ENCODE data around the gene PPRC1.

Gene PPRC1

DNA sequence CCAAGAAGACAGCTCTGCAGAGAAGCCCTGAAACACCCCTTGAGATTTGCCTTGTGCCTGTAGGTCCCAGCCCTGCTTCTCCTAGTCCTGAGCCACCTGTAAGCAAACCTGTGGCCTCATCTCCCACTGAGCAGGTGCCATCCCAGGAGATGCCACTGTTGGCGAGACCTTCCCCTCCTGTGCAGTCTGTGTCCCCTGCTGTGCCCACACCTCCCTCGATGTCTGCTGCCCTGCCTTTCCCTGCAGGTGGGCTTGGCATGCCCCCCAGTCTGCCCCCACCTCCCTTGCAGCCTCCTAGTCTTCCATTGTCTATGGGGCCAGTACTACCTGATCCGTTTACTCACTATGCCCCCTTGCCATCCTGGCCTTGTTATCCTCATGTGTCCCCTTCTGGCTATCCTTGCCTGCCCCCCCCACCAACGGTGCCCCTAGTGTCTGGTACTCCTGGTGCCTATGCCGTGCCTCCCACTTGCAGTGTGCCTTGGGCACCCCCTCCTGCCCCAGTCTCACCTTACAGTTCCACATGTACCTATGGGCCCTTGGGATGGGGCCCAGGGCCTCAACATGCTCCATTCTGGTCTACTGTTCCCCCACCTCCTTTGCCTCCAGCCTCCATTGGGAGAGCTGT is 8.2 kb downstream of the PPRC1 start:
- Histone ChIP-seq H2AFZ (ENCODE audit: low read length) (no peak overlapping the region), H3K4me1 (ENCODE audit: low read length) (no peaks in the 10 kb centered on the region), H3K9me3 (replicated peaks; ENCODE audit: insufficient read depth, low read length) (no peaks in the 10 kb centered on the region), H3K9ac (ENCODE audit: low read length) (no peak overlapping the region), H3K27me3 (replicated peaks; ENCODE audit: insufficient read depth, low read length) (no peaks in the 10 kb centered on the region), H3F3A (ENCODE audit: insufficient read depth, low read length) (0 out of 2 replicates have a peak, but pooled peaks cover under 1% of the 10 kb centered on the region), H3K36me3 (replicated peaks; ENCODE audit: insufficient read depth, low read length) (peaks cover 35% of the 10 kb centered on the region), H3K27ac (ENCODE audit: low read length) (no peak overlapping the region), H4K20me1 (ENCODE audit: insufficient read depth, low read length) (peaks cover 39% of the 10 kb centered on the region), H3K4me2 (ENCODE audit: low read depth, low read length) (no peak overlapping the region), H3K4me3 (ENCODE audit: low read length) (no peak overlapping the region), H3K9me2 (replicated peaks; ENCODE audit: insufficient read depth, low read length) (no peaks in the 10 kb centered on the region), H3K79me2 (ENCODE audit: low read length) (peaks cover 79% of the 10 kb centered on the region)
- DNase-seq, result no peak
- TF ChIP-seq EZH2 (optimal IDR thresholded peaks at IDR 0.05; ENCODE audit: low read depth, low read length) (no peak), EZH2phosphoT487 (IDR thresholded peaks at IDR 0.05; ENCODE audit: low read length) (no peak)
- TF ChIP-seq, protein P1, sequence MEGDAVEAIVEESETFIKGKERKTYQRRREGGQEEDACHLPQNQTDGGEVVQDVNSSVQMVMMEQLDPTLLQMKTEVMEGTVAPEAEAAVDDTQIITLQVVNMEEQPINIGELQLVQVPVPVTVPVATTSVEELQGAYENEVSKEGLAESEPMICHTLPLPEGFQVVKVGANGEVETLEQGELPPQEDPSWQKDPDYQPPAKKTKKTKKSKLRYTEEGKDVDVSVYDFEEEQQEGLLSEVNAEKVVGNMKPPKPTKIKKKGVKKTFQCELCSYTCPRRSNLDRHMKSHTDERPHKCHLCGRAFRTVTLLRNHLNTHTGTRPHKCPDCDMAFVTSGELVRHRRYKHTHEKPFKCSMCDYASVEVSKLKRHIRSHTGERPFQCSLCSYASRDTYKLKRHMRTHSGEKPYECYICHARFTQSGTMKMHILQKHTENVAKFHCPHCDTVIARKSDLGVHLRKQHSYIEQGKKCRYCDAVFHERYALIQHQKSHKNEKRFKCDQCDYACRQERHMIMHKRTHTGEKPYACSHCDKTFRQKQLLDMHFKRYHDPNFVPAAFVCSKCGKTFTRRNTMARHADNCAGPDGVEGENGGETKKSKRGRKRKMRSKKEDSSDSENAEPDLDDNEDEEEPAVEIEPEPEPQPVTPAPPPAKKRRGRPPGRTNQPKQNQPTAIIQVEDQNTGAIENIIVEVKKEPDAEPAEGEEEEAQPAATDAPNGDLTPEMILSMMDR (IDR thresholded peaks at IDR 0.05; ENCODE audit: low read length), result no peak

DNA sequence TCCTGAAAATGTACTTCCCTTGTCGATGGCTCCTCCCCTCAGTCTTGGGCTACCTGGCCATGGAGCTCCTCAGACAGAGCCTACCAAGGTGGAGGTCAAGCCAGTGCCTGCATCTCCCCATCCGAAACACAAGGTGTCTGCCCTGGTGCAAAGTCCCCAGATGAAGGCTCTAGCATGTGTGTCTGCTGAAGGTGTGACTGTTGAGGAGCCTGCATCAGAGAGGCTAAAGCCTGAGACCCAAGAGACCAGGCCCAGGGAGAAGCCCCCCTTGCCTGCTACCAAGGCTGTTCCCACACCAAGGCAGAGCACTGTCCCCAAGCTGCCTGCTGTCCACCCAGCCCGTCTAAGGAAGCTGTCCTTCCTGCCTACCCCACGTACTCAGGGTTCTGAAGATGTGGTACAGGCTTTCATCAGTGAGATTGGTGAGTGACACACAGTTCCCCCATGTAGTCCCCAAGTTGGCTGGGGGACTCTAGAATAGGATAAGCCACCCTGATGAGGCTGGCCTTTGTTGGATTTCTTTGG is 8.8 kb downstream of the PPRC1 start:
- no peaks in the 10 kb centered on the region for H3K27me3 ChIP-seq (replicated peaks; ENCODE audit: insufficient read depth, low read length)
- H3K9ac ChIP-seq (ENCODE audit: low read length), result no peak overlapping the region
- peaks cover 75% of the 10 kb centered on the region for H3K79me2 ChIP-seq (ENCODE audit: low read length)
- no peak overlapping the region for H3K4me2 ChIP-seq (ENCODE audit: low read depth, low read length)
- DNase-seq, result no peak
- no peak overlapping the region for H3K27ac ChIP-seq (ENCODE audit: low read length)
- H3F3A ChIP-seq (ENCODE audit: insufficient read depth, low read length), result 0 out of 2 replicates have a peak, but pooled peaks cover 3% of the 10 kb centered on the region
- H3K9me3 ChIP-seq (replicated peaks; ENCODE audit: insufficient read depth, low read length), result no peaks in the 10 kb centered on the region
- H3K36me3 ChIP-seq (replicated peaks; ENCODE audit: insufficient read depth, low read length), result peaks cover 35% of the 10 kb centered on the region
- TF ChIP-seq, protein P1 (IDR thresholded peaks at IDR 0.05; ENCODE audit: low read length), result no peak
- TF ChIP-seq EZH2phosphoT487 (IDR thresholded peaks at IDR 0.05; ENCODE audit: low read length) (no peak), EZH2 (optimal IDR thresholded peaks at IDR 0.05; ENCODE audit: low read depth, low read length) (no peak)
- no peak overlapping the region for H2AFZ ChIP-seq (ENCODE audit: low read length)
- peaks cover 33% of the 10 kb centered on the region for H4K20me1 ChIP-seq (ENCODE audit: insufficient read depth, low read length)
- H3K9me2 ChIP-seq (replicated peaks; ENCODE audit: insufficient read depth, low read length), result no peaks in the 10 kb centered on the region
- H3K4me1 ChIP-seq (ENCODE audit: low read length), result no peaks in the 10 kb centered on the region
- no peak overlapping the region for H3K4me3 ChIP-seq (ENCODE audit: low read length)

DNA sequence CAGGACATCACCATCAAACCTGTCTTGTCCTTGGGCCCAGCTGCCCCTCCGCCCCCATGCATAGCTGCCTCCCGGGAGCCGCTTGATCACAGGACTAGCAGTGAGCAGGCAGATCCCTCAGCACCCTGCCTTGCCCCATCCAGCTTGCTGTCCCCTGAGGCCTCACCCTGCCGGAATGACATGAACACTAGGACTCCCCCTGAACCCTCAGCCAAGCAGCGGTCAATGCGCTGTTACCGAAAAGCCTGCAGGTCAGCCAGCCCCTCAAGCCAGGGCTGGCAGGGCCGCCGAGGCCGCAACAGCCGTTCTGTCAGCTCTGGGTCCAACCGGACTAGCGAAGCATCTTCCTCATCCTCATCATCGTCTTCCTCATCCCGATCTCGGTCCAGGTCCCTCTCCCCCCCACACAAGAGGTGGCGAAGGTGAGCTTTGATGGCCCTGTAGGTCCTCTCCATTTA is 14.2 kb downstream of the PPRC1 start:
- Histone ChIP-seq H3K4me1 (ENCODE audit: low read length) (peaks cover 12% of the 10 kb centered on the region), H3K9me3 (replicated peaks; ENCODE audit: insufficient read depth, low read length) (no peaks in the 10 kb centered on the region), H3K9me2 (replicated peaks; ENCODE audit: insufficient read depth, low read length) (no peaks in the 10 kb centered on the region), H3K4me2 (ENCODE audit: low read depth, low read length) (no peak overlapping the region), H2AFZ (ENCODE audit: low read length) (no peak overlapping the region), H3F3A (ENCODE audit: insufficient read depth, low read length) (peaks cover 50% of the 10 kb centered on the region), H3K36me3 (replicated peaks; ENCODE audit: insufficient read depth, low read length) (peaks cover 25% of the 10 kb centered on the region), H3K4me3 (ENCODE audit: low read length) (no peak overlapping the region), H3K27ac (ENCODE audit: low read length) (no peak overlapping the region), H3K27me3 (replicated peaks; ENCODE audit: insufficient read depth, low read length) (no peaks in the 10 kb centered on the region), H3K79me2 (ENCODE audit: low read length) (peaks cover 36% of the 10 kb centered on the region), H4K20me1 (ENCODE audit: insufficient read depth, low read length) (no peaks in the 10 kb centered on the region), H3K9ac (ENCODE audit: low read length) (no peak overlapping the region)
- no peak for DNase-seq
- TF ChIP-seq EZH2phosphoT487 (IDR thresholded peaks at IDR 0.05; ENCODE audit: low read length) (no peak), EZH2 (optimal IDR thresholded peaks at IDR 0.05; ENCODE audit: low read depth, low read length) (no peak)
- TF ChIP-seq, protein P1 (IDR thresholded peaks at IDR 0.05; ENCODE audit: low read length), result no peak

Measured in MM.1S (cell line).